Adipocyte (in vitro differentiated cells): Measurements from ENCODE around the gene TBC1D10B.
"Not testable (repeated sequence)": the region's sequence is repeated elsewhere in the genome, so short reads cannot be mapped to it uniquely, and the experiment has no call there.

Source experiments
- DNase-seq: peaks from one replicate; pipeline ENCODE4 v3.0.0-alpha.2; 2015; ENCODE audit warnings: low read depth
- H3K27me3 ChIP-seq: replicated peaks from 2 replicates; pipeline ENCODE4 v1.7.0; 2013; ENCODE audit warnings: mild to moderate bottlenecking, low read length, moderate library complexity; ENCODE audit not compliant: control insufficient read depth, insufficient read depth
- H3K36me3 ChIP-seq: 2 replicates; pipeline ENCODE4 v1.7.0; 2013; ENCODE audit warnings: low read length, mild to moderate bottlenecking, moderate library complexity; ENCODE audit not compliant: control insufficient read depth, insufficient read depth, severe bottlenecking
- H3K4me1 ChIP-seq: 2 replicates; pipeline ENCODE4 v1.7.0; 2013; ENCODE audit warnings: mild to moderate bottlenecking, low read length, moderate library complexity; ENCODE audit not compliant: control insufficient read depth, insufficient read depth
- H3K4me3 ChIP-seq: 2 replicates; pipeline ENCODE4 v1.7.0; 2013; ENCODE audit warnings: mild to moderate bottlenecking, low read length, moderate library complexity
- H3K9ac ChIP-seq: 2 replicates; pipeline ENCODE4 v1.7.0; 2013; ENCODE audit warnings: mild to moderate bottlenecking, low read length, moderate library complexity
- H3K9me3 ChIP-seq: 2 replicates; pipeline ENCODE4 v1.7.0; 2013; ENCODE audit warnings: mild to moderate bottlenecking, low read length, moderate library complexity; ENCODE audit not compliant: control insufficient read depth

Gene TBC1D10B

DNA sequence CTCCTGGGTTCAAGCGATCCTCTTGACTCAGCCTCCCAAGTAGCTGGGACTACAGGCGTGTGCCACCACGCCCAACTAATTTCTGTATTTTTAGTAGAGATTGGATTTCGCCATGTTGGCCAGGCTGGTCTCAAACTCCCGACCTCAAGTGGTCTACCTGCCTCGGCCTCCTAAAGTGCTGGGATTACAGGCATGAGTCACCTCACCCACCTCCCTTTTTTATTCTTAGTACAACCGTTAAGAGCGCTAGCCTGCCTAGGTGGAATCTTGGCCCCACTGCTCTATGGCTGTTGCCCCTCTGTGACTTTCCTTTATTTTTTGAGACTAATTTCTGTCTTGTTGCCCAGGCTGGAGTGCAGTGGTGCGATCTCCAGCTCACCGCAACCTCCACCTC is 32.3 kb downstream of the TBC1D10B start:
- not testable (repeated sequence) for H3K36me3 ChIP-seq, H3K9me3 ChIP-seq, H3K9ac ChIP-seq, H3K4me3 ChIP-seq, H3K27me3 ChIP-seq, DNase-seq
- H3K4me1 ChIP-seq: peaks cover 19% of the 10 kb centered on the region

DNA sequence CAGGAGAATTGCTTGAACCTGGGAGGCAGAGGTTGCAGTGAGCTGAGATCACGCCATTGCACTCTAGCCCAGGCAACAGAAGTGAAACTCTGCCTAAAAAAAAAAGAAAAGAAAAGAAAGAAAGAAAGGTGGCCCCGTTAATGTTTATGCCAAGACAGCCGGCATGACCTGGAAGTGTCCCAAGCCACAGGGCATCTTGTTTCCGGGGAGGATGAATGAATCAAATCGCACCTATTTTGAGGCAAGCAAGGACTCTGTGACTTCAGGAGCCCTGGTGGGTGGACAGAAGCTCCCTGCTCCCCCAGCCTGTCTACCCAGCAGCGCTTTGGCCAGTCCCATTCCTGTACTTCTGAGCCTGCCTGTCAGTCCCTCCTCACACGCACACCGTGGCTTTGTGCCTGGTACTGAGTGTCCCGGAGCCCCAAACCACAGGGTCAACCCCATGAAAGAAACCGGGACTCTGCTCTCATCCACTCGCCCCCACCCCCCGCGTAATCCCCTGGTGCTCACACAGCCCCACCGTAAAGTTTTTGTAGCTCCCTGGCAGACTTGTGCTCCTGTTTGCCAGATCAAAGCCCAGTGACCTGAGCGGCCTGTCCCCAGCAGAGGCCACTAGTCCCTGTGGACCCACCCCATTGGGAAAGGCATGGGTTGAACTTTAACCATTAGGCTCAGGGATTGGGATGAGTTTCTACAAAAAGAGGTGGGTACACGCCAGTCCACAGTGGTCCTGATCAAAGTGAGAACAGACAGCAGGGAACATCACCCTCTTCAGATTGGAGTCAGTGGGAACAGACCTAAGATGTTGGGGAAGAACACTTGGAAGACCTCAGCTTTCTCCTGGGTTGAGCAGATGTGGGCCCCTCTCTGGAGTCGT is 34.5 kb downstream of the TBC1D10B start:
- DNase-seq: peak; percentile 25
- Histone ChIP-seq H3K9ac (peak overlapping the region; percentile 86), H3K27me3 (no peaks in the 10 kb centered on the region), H3K9me3 (no peaks in the 10 kb centered on the region), H3K36me3 (no peaks in the 10 kb centered on the region), H3K4me3 (peak overlapping the region; percentile 82), H3K4me1 (peaks cover 19% of the 10 kb centered on the region)

DNA sequence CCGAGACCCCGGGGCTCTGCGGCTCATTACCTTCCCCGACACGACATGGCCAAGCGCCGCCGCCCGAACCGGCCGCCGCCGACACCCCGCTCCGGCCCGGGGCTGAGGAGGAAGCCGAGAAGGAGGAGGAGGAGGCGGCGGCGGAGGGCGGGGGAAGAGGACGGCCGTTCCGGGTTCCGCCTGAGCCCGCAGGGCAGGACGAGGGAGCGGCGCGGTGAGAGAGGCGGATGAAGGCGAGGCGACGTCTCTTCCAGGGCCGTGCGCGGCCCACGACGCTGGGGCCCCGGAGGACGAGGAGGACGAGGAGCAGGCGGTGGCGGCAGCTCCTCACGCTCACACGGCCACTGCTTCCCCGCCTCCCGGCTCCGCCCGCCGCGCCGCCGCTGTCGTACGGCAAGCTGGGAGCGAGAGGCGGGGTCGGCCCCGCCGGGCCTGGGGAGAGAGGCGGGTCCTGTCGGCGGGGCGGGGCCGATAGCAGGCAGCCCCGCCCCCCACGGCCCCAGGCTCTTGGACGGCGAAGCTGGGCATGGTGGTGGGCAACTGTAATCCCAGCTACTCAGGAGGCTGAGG is 35.2 kb downstream of the TBC1D10B start:
- peak; percentile 88 for DNase-seq
- peak overlapping the region; percentile 86 for H3K9ac ChIP-seq
- H3K36me3 ChIP-seq, H3K27me3 ChIP-seq, H3K9me3 ChIP-seq: not testable (repeated sequence)
- peak overlapping the region; percentile 82 for H3K4me3 ChIP-seq
- peaks cover 19% of the 10 kb centered on the region for H3K4me1 ChIP-seq

DNA sequence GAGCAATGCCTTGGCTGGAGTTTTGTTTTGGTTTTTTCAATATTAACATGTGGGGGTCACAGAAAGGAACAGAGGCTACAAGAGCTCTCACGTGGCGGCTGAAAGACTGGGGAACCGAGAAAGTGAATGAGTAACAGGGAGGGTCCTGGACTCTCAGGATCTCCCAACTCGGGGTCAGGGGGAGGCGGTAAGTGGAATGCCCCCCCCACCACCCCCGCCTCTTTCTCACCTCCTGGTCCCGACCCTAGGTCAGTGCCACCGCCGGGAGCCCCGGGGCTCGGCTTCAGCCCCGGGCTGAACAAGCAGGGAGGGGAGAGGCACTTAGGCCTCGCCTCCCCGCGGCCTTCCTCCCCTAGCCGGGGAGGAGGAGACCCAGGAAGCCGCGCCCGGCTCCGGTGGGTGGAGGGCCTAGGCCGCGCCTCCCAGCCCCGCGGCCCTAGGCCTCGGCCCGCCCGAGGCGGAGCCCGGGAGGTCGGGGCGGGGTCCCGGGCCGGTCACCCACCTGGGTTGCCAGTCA is 35.8 kb downstream of the TBC1D10B start:
- Histone ChIP-seq H3K4me1 (peaks cover 19% of the 10 kb centered on the region), H3K4me3 (peak overlapping the region; percentile 82), H3K9ac (peak overlapping the region; percentile 86)
- H3K36me3 ChIP-seq, H3K9me3 ChIP-seq, H3K27me3 ChIP-seq: not testable (repeated sequence)
- peak; percentile 86 for DNase-seq

DNA sequence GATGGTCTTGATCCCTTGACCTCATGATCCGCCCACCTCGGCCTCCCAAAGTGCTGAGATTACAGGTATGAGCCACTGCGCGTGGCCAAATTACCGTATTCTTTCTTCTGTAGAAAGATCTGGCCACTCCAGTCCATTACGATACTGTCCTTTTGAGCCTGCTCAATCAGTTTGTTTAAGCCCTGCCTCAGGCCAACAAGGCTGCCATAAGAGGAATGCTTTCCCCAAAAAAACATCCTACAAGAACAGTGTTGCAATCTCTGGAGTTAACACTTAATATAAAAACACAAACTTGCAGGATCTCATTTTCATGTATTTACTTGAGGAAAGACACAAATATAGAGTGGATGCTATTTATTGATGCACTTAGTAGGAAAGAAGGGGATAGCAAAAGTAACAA is 46.1 kb downstream of the TBC1D10B start:
- H3K27me3 ChIP-seq, H3K9ac ChIP-seq: not testable (repeated sequence)

DNA sequence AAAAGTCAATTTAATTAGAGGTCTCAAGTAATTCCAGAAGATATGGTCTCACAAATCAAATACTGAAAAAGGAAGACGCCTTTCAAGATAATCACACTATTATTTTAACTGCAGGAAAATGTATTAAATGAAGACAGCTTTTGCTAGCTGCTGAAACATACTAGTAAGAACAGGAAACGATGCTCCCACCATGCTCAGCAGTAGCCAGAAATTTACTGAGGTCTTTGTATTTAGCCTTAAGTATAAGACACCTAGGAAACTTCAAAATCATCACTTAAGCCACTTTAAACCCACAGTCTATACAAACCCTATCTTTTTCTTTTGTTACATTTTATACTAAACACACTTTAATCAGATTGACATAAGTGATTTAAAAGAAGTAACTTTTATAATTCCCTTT is 51.6 kb downstream of the TBC1D10B start:
- H3K4me1 ChIP-seq, H3K4me3 ChIP-seq, DNase-seq, H3K9ac ChIP-seq, H3K9me3 ChIP-seq, H3K36me3 ChIP-seq, H3K27me3 ChIP-seq: not testable (repeated sequence)

More for the DNA sequence above, 46.1 kb downstream of the TBC1D10B start:
- H3K4me3 ChIP-seq, H3K4me1 ChIP-seq, H3K36me3 ChIP-seq, H3K9me3 ChIP-seq: not testable (repeated sequence)
- DNase-seq: peak; percentile 64

DNA sequence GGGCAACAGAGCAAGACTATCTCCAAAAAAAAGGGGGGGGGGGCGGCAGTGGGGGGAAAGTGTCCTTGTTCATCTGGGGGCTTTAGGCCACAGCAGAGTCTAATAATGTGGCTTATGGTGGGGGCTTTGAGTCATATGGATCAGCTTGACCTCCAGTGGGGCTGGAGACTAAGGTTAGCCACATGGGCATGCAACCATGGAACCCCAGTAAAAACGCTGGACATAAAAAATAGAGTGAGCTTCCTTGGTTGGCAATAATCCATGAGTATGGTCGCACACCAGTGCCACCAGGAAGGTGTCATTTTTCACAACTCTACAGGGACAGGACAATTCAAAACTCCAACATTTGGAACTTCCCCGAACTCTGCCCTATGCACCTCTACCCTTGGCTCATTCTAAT is 59.4 kb downstream of the TBC1D10B start:
- H3K9ac ChIP-seq, H3K27me3 ChIP-seq, H3K4me3 ChIP-seq, H3K4me1 ChIP-seq, DNase-seq, H3K9me3 ChIP-seq, H3K36me3 ChIP-seq: not testable (repeated sequence)

DNA sequence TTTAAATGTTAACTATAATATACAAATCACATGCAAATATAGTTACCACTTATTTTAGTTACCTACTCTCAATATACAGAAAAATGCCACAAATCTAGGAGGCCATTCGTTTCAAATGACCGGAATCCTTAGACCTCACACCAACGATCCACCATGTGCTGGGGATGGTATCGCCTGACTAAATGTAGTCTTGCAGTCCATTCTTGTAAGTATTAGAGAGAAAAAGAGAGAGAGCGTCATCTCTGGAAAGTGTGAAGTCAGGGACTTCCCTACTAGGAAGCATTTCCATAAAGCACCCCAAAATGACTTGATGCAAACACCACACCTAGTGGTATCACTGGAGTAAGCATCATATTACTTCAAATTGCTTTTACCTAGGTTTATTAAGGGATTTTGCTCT is 61.0 kb downstream of the TBC1D10B start:
- DNase-seq, H3K4me1 ChIP-seq: not testable (repeated sequence)

More for the DNA sequence above, 61.0 kb downstream of the TBC1D10B start:
- not testable (repeated sequence) for H3K4me3 ChIP-seq, H3K9me3 ChIP-seq, H3K9ac ChIP-seq, H3K36me3 ChIP-seq, H3K27me3 ChIP-seq
